OCI-LY1 (cell line): ENCODE results near the gene RORB.

Source experiments
- CTCF ChIP-seq: fragments of 200-600 bp; sonication (generic), shearing (Covaris generic); IDR thresholded peaks from 2 replicates; pipeline ENCODE4 v1.5.1; 2017; ENCODE audit warnings: mild to moderate bottlenecking, antibody characterized with exemption, low read length, moderate library complexity, mixed read lengths
- EZH2 ChIP-seq: fragments of 200-600 bp; sonication (generic), shearing (Covaris generic); IDR thresholded peaks from 2 replicates; pipeline ENCODE4 v1.8.0; 2017; ENCODE audit warnings: borderline replicate concordance, mixed run types, mild to moderate bottlenecking, antibody characterized with exemption, low read length, moderate library complexity, mixed read lengths

- TF ChIP-seq CTCF (no peak), EZH2 (no peak)
Measured at GRCh38 chr9:74576176-74576575, 79.0 kb downstream of the RORB start.
